Measurements from ENCODE around the gene NRARP. TPM values are rescaled to one million over a fixed set of nuclear protein-coding genes. Genes with fewer than 3 reads are reported as not detected.
A peak's percentile ranks its signal among the peaks of the same experiment; 100 is the strongest.
"Not testable (repeated sequence)": the region's sequence is repeated elsewhere in the genome, so short reads cannot be mapped to it uniquely, and the experiment has no call there.

The NRARP gene
- total RNA-seq, 2 experiments from 2014 or later: 5.0 to 5.3 TPM

GRCh38 chr9:137327641-137328550, 25.8 kb upstream of the NRARP start:
- not testable (repeated sequence) for H3K4me3 Mint-ChIP-seq, DNase-seq, H3K9me3 Mint-ChIP-seq, H3K36me3 Mint-ChIP-seq, H3K27me3 Mint-ChIP-seq
- peak overlapping the region; percentile 72 for H3K27ac Mint-ChIP-seq
- peaks cover 11% of the 10 kb centered on the region for H3K4me1 Mint-ChIP-seq

- H3K27me3 Mint-ChIP-seq: peaks cover 4% of the 10 kb centered on the region
- peak overlapping the region; percentile 57 for H3K4me3 Mint-ChIP-seq
- peak overlapping the region; percentile 7 for H3K27ac Mint-ChIP-seq
- peaks cover 2% of the 10 kb centered on the region for H3K36me3 Mint-ChIP-seq
- H3K9me3 Mint-ChIP-seq: peaks cover 3% of the 10 kb centered on the region
- H3K4me1 Mint-ChIP-seq: peaks cover 13% of the 10 kb centered on the region
- DNase-seq: no peak
These were observed 24.5 kb upstream of the NRARP start for GRCh38 chr9:137326445-137327065.

- no peak overlapping the region for H3K4me3 Mint-ChIP-seq
- peaks cover 2% of the 10 kb centered on the region for H3K36me3 Mint-ChIP-seq
- no peak for DNase-seq
- peaks cover 4% of the 10 kb centered on the region for H3K27me3 Mint-ChIP-seq
- H3K27ac Mint-ChIP-seq: no peak overlapping the region
- H3K4me1 Mint-ChIP-seq: peaks cover 13% of the 10 kb centered on the region
- H3K9me3 Mint-ChIP-seq: peaks cover 3% of the 10 kb centered on the region
These were observed 23.7 kb upstream of the NRARP start for GRCh38 chr9:137325799-137326198.

- Mint-ChIP-seq H3K36me3 (peaks cover 2% of the 10 kb centered on the region), H3K27ac (no peak overlapping the region), H3K27me3 (peaks cover 4% of the 10 kb centered on the region), H3K4me3 (no peak overlapping the region), H3K4me1 (peaks cover 17% of the 10 kb centered on the region), H3K9me3 (peaks cover 3% of the 10 kb centered on the region)
- no peak for DNase-seq
These were observed 23.1 kb upstream of the NRARP start for GRCh38 chr9:137325124-137325523.

GRCh38 chr9:137323531-137324331, 21.7 kb upstream of the NRARP start:
- Mint-ChIP-seq H3K9me3 (peaks cover 3% of the 10 kb centered on the region), H3K4me1 (peaks cover 17% of the 10 kb centered on the region), H3K4me3 (no peak overlapping the region), H3K36me3 (peaks cover 2% of the 10 kb centered on the region), H3K27ac (no peak overlapping the region), H3K27me3 (peaks cover 4% of the 10 kb centered on the region)
- DNase-seq: no peak

GRCh38 chr9:137321726-137322361, 19.8 kb upstream of the NRARP start:
- no peak overlapping the region for H3K4me3 Mint-ChIP-seq
- no peak overlapping the region for H3K27ac Mint-ChIP-seq
- no peak for DNase-seq
- peaks cover 4% of the 10 kb centered on the region for H3K27me3 Mint-ChIP-seq
- peaks cover 17% of the 10 kb centered on the region for H3K4me1 Mint-ChIP-seq
- H3K36me3 Mint-ChIP-seq: no peaks in the 10 kb centered on the region
- H3K9me3 Mint-ChIP-seq: no peaks in the 10 kb centered on the region

GRCh38 chr9:137320555-137321384, 18.7 kb upstream of the NRARP start:
- peaks cover 9% of the 10 kb centered on the region for H3K4me1 Mint-ChIP-seq
- peaks cover 5% of the 10 kb centered on the region for H3K27me3 Mint-ChIP-seq
- no peak overlapping the region for H3K4me3 Mint-ChIP-seq
- H3K36me3 Mint-ChIP-seq: no peaks in the 10 kb centered on the region
- DNase-seq: peak; percentile 31
- no peaks in the 10 kb centered on the region for H3K9me3 Mint-ChIP-seq
- H3K27ac Mint-ChIP-seq: peak overlapping the region; percentile 48

- Mint-ChIP-seq H3K36me3 (no peaks in the 10 kb centered on the region), H3K27ac (no peak overlapping the region), H3K4me1 (peaks cover 9% of the 10 kb centered on the region), H3K27me3 (peaks cover 5% of the 10 kb centered on the region), H3K4me3 (no peak overlapping the region), H3K9me3 (no peaks in the 10 kb centered on the region)
- DNase-seq: no peak
These were observed 17.9 kb upstream of the NRARP start for GRCh38 chr9:137319739-137320551.

GRCh38 chr9:137319011-137319738, 17.1 kb upstream of the NRARP start:
- Mint-ChIP-seq H3K27me3 (peaks cover 5% of the 10 kb centered on the region), H3K9me3 (no peaks in the 10 kb centered on the region), H3K4me1 (peaks cover 9% of the 10 kb centered on the region), H3K27ac (no peak overlapping the region), H3K36me3 (no peaks in the 10 kb centered on the region), H3K4me3 (no peak overlapping the region)
- no peak for DNase-seq

GRCh38 chr9:137318602-137319001, 16.5 kb upstream of the NRARP start:
- Mint-ChIP-seq H3K27ac (no peak overlapping the region), H3K9me3 (no peaks in the 10 kb centered on the region), H3K4me1 (peaks cover 9% of the 10 kb centered on the region), H3K27me3 (peaks cover 5% of the 10 kb centered on the region), H3K36me3 (no peaks in the 10 kb centered on the region), H3K4me3 (no peak overlapping the region)
- DNase-seq: no peak

- H3K4me3 Mint-ChIP-seq: no peak overlapping the region
- peaks cover 5% of the 10 kb centered on the region for H3K27me3 Mint-ChIP-seq
- H3K27ac Mint-ChIP-seq: no peak overlapping the region
- peak; percentile 3 for DNase-seq
- H3K36me3 Mint-ChIP-seq: no peaks in the 10 kb centered on the region
- peaks cover 9% of the 10 kb centered on the region for H3K4me1 Mint-ChIP-seq
- no peaks in the 10 kb centered on the region for H3K9me3 Mint-ChIP-seq
These were observed 15.8 kb upstream of the NRARP start for GRCh38 chr9:137317718-137318511.

GRCh38 chr9:137317021-137317717, 15.1 kb upstream of the NRARP start:
- Mint-ChIP-seq H3K36me3 (no peaks in the 10 kb centered on the region), H3K4me1 (peaks cover 9% of the 10 kb centered on the region), H3K27me3 (peaks cover 5% of the 10 kb centered on the region), H3K9me3 (no peaks in the 10 kb centered on the region), H3K4me3 (no peak overlapping the region), H3K27ac (no peak overlapping the region)
- DNase-seq: no peak
